ENCODE measurements around the gene CORO1C. TPM values are rescaled to one million over a fixed set of nuclear protein-coding genes. Genes with fewer than 3 reads are reported as not detected.
A peak's percentile ranks its signal among the peaks of the same experiment; 100 is the strongest.
"Not testable (repeated sequence)": the region's sequence is repeated elsewhere in the genome, so short reads cannot be mapped to it uniquely, and the experiment has no call there.

Gene CORO1C
- total RNA-seq, 6 donors from 2014 or later, result 154 to 297 (median 223) TPM

GRCh38 chr12:108666401-108666881, 64.9 kb downstream of the CORO1C start:
- DNase-seq, result no peak
- H3K4me3 ChIP-seq, result no peak overlapping the region
- peaks cover 36 to 53% (median 42%) of the 10 kb centered on the region in 4 donors for H3K4me1 ChIP-seq
- peak overlapping the region in 3 of 4 donors; percentile 23 to 85 (median 64) for H3K27ac ChIP-seq
- no peaks in the 10 kb centered on the region for H3K9me3 ChIP-seq
- H3K36me3 ChIP-seq, result peaks cover 0 to 5% (median 0%) of the 10 kb centered on the region in 4 donors
- H3K27me3 ChIP-seq, result no peaks in the 10 kb centered on the region
- peak; percentile 19 to 22 for ATAC-seq (ENCODE audit: low FRiP score in 2 of 2)
- WGBS, 2 donors, result 38 to 40% methylated on average over 2 to 3 of the region's 3 CpGs
- TF ChIP-seq EP300 (IDR thresholded peaks at IDR 0.05) (no peak), POLR2AphosphoS5 (IDR thresholded peaks at IDR 0.05) (no peak), POLR2A (IDR thresholded peaks at IDR 0.05) (no peak)
- TF ChIP-seq, protein P1, sequence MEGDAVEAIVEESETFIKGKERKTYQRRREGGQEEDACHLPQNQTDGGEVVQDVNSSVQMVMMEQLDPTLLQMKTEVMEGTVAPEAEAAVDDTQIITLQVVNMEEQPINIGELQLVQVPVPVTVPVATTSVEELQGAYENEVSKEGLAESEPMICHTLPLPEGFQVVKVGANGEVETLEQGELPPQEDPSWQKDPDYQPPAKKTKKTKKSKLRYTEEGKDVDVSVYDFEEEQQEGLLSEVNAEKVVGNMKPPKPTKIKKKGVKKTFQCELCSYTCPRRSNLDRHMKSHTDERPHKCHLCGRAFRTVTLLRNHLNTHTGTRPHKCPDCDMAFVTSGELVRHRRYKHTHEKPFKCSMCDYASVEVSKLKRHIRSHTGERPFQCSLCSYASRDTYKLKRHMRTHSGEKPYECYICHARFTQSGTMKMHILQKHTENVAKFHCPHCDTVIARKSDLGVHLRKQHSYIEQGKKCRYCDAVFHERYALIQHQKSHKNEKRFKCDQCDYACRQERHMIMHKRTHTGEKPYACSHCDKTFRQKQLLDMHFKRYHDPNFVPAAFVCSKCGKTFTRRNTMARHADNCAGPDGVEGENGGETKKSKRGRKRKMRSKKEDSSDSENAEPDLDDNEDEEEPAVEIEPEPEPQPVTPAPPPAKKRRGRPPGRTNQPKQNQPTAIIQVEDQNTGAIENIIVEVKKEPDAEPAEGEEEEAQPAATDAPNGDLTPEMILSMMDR (IDR thresholded peaks at IDR 0.05), result no peak

GRCh38 chr12:108665608-108666202, 65.6 kb downstream of the CORO1C start:
- Histone ChIP-seq H3K27me3 (no peaks in the 10 kb centered on the region), H3K9me3 (no peaks in the 10 kb centered on the region), H3K27ac (peak overlapping the region; percentile 47 to 85 (median 72)), H3K4me1 (peaks cover 36 to 53% (median 42%) of the 10 kb centered on the region in 4 donors), H3K36me3 (peaks cover 0 to 9% (median 0%) of the 10 kb centered on the region in 4 donors), H3K4me3 (no peak overlapping the region)
- TF ChIP-seq EP300 (IDR thresholded peaks at IDR 0.05), result no peak
- no peak for TF ChIP-seq POLR2A (IDR thresholded peaks at IDR 0.05)
- no peak for TF ChIP-seq POLR2AphosphoS5 (IDR thresholded peaks at IDR 0.05)
- TF ChIP-seq, protein P1 (IDR thresholded peaks at IDR 0.05), result no peak
- DNase-seq (no peak), ATAC-seq (ENCODE audit: low FRiP score in 2 of 2) (no peak)
- 79 to 87% methylated on average over 6 of the region's 6 CpGs for WGBS, 2 donors

- Histone ChIP-seq H3K27me3 (no peaks in the 10 kb centered on the region), H3K4me3 (no peak overlapping the region), H3K9me3 (no peaks in the 10 kb centered on the region), H3K4me1 (peaks cover 36 to 53% (median 42%) of the 10 kb centered on the region in 4 donors), H3K36me3 (peaks cover 0 to 15% (median 0%) of the 10 kb centered on the region in 4 donors), H3K27ac (peak overlapping the region; percentile 74 to 85 (median 80))
- TF ChIP-seq EP300 (IDR thresholded peaks at IDR 0.05) (peak in 2 of 4 donors; percentile 47 to 49), POLR2AphosphoS5 (IDR thresholded peaks at IDR 0.05) (peak; percentile 61 to 92), POLR2A (IDR thresholded peaks at IDR 0.05) (no peak)
- TF ChIP-seq, protein P1 (IDR thresholded peaks at IDR 0.05), result peak; percentile 90 to 96 (median 93)
- DNase-seq, result peak in 1 of 2 donors; percentile 93
- peak; percentile 97 for ATAC-seq (ENCODE audit: low FRiP score in 2 of 2)
- 9 to 10% methylated on average over 5 of the region's 5 CpGs for WGBS, 2 donors
Measured at GRCh38 chr12:108664338-108665258, 66.7 kb downstream of the CORO1C start.

DNA sequence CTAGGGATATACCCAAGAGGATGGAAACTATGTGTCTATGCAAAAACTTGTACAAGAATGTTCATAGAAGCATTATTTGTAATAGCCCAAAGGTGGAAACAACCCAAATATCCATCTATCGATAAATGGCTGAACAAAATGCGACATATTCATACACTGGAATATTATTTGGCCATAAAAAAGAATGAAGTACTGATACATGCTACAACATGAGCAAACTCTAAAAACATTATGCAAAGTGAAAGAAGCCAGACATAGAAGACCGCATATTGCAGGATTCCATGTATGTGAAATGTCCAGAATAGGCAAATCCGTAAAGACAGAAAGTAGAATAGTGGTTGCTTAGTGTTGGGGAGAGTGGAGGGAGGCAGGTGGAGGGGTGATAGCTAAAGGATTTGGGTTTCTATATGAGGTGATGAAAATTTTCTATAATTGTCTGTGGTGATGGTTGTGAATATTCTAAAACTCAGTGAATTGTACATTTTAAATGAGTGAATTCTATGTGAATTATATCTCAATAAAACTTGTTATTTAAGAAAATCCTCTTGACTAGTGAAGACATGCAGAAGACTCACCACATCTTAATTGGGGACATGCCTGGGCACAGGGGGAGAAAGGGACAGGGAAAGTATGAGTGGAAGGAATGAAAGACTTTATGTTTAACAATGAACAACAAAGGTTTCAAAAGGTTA, 67.8 kb downstream of the CORO1C start:
- Histone ChIP-seq H3K4me1 (peaks cover 27 to 50% (median 38%) of the 10 kb centered on the region in 4 donors), H3K9me3 (no peaks in the 10 kb centered on the region), H3K27ac (peak overlapping the region; percentile 74 to 85 (median 80)), H3K4me3 (no peak overlapping the region), H3K36me3 (peaks cover 0 to 23% (median 4%) of the 10 kb centered on the region in 4 donors), H3K27me3 (no peaks in the 10 kb centered on the region)
- TF ChIP-seq, protein P1 (IDR thresholded peaks at IDR 0.05), result no peak
- DNase-seq, result no peak
- 99% methylated on average over 4 of the region's 4 CpGs for WGBS, 2 donors
- no peak for ATAC-seq (ENCODE audit: low FRiP score in 2 of 2)

GRCh38 chr12:108658115-108658514, 73.2 kb downstream of the CORO1C start:
- H3K27me3 ChIP-seq; ATAC-seq (ENCODE audit: low FRiP score in 2 of 2); H3K27ac ChIP-seq; H3K4me3 ChIP-seq; H3K9me3 ChIP-seq; H3K4me1 ChIP-seq; DNase-seq: not testable (repeated sequence)
- WGBS, 2 donors, result 96 to 97% methylated on average over 4 of the region's 4 CpGs
- H3K36me3 ChIP-seq, result peaks cover 0 to 72% (median 23%) of the 10 kb centered on the region in 4 donors
